ENCODE data around the gene CLECL1. TPM values are rescaled to one million over a fixed set of nuclear protein-coding genes. Genes with fewer than 3 reads are reported as not detected.

Gene CLECL1
- total RNA-seq, 1 donor from 2014 or later = not detected

GRCh38 chr12:9751204-9752144, 18.6 kb upstream of the CLECL1 start:
- Mint-ChIP-seq H3K36me3 (no peaks in the 10 kb centered on the region), H3K27me3 (ENCODE audit: low read depth) (no peaks in the 10 kb centered on the region), H3K4me3 (no peak overlapping the region), H3K27ac (no peak overlapping the region), H3K9me3 (no peaks in the 10 kb centered on the region), H3K4me1 (peaks cover 3% of the 10 kb centered on the region)
- no peak for DNase-seq (ENCODE audit: low spot score in 2 of 2, unreplicated experiment in 2 of 2)
- TF ChIP-seq CTCF (IDR thresholded peaks at IDR 0.05; ENCODE audit: unreplicated experiment) = no peak

GRCh38 chr12:9750276-9751203, 17.6 kb upstream of the CLECL1 start:
- peak; percentile 94 for TF ChIP-seq CTCF (IDR thresholded peaks at IDR 0.05; ENCODE audit: unreplicated experiment)
- Mint-ChIP-seq H3K4me3 (peak overlapping the region; percentile 41), H3K9me3 (no peaks in the 10 kb centered on the region), H3K27me3 (ENCODE audit: low read depth) (no peaks in the 10 kb centered on the region), H3K27ac (no peak overlapping the region), H3K36me3 (no peaks in the 10 kb centered on the region), H3K4me1 (peaks cover 3% of the 10 kb centered on the region)
- DNase-seq (ENCODE audit: low spot score in 2 of 2, unreplicated experiment in 2 of 2) = no peak

- no peaks in the 10 kb centered on the region for H3K9me3 Mint-ChIP-seq
- no peak for TF ChIP-seq CTCF (IDR thresholded peaks at IDR 0.05; ENCODE audit: unreplicated experiment)
- H3K27me3 Mint-ChIP-seq (ENCODE audit: low read depth) = no peaks in the 10 kb centered on the region
- H3K27ac Mint-ChIP-seq = no peak overlapping the region
- H3K4me3 Mint-ChIP-seq = no peak overlapping the region
- peaks cover 10% of the 10 kb centered on the region for H3K4me1 Mint-ChIP-seq
- DNase-seq (ENCODE audit: low spot score in 2 of 2, unreplicated experiment in 2 of 2) = no peak
- H3K36me3 Mint-ChIP-seq = no peaks in the 10 kb centered on the region
These were observed 16.7 kb upstream of the CLECL1 start for GRCh38 chr12:9749640-9750039.

- DNase-seq (ENCODE audit: low spot score in 2 of 2, unreplicated experiment in 2 of 2) = no peak
- Mint-ChIP-seq H3K27ac (peak overlapping the region; percentile 57), H3K4me1 (peaks cover 17% of the 10 kb centered on the region), H3K9me3 (no peaks in the 10 kb centered on the region), H3K4me3 (no peak overlapping the region), H3K36me3 (no peaks in the 10 kb centered on the region), H3K27me3 (ENCODE audit: low read depth) (no peaks in the 10 kb centered on the region)
- TF ChIP-seq CTCF (IDR thresholded peaks at IDR 0.05; ENCODE audit: unreplicated experiment) = no peak
These were observed 12.3 kb upstream of the CLECL1 start for GRCh38 chr12:9745199-9745598.

GRCh38 chr12:9742661-9743060, 9.8 kb upstream of the CLECL1 start:
- DNase-seq (ENCODE audit: low spot score in 2 of 2, unreplicated experiment in 2 of 2) = no peak
- H3K36me3 Mint-ChIP-seq = no peaks in the 10 kb centered on the region
- peaks cover 17% of the 10 kb centered on the region for H3K4me1 Mint-ChIP-seq
- H3K27me3 Mint-ChIP-seq (ENCODE audit: low read depth) = no peaks in the 10 kb centered on the region
- H3K4me3 Mint-ChIP-seq = no peak overlapping the region
- no peak for TF ChIP-seq CTCF (IDR thresholded peaks at IDR 0.05; ENCODE audit: unreplicated experiment)
- H3K27ac Mint-ChIP-seq = peak overlapping the region; percentile 69
- H3K9me3 Mint-ChIP-seq = no peaks in the 10 kb centered on the region
